Left colon (tissue), 2 donors: Measurements from ENCODE around the gene SPOCK1. TPM values are rescaled to one million over a fixed set of nuclear protein-coding genes. Genes with fewer than 3 reads are reported as not detected.

ENCODE experiments used
- ATAC-seq: fragments of 200-7000 bp; cut with Tn5 transposase; one replicate; pipeline ENCODE4 v1.9.1; 2020; ENCODE audit warnings: mild to moderate bottlenecking, moderate library complexity
- DNase-seq, 2 donors: peaks; one replicate each; pipeline ENCODE4 v3.0.0-alpha.2; 2020
- intact Hi-C, 2 donors: fragments of 100-400 bp; cut with DNase I in 1 of 2; cut with micrococcal nuclease in 1 of 2; formaldehyde crosslinking; loops; one replicate each; pipeline versions ENCODE4 v1.11.2 to v1.14.0; 2022; cut with DNase I, micrococcal nuclease
- total RNA-seq, 2 donors: library from RNA; stranded (reverse); fragmentation: NEBNext Ultra II Directional; extraction: Animal tissue kit (Norgen Biotek cat#: 25700); gene quantifications; one replicate each; pipeline ENCODE4 v1.2.1, GENCODE V29; 2021
- donor health status: DM: no; HTN: no; CAD: no.
- donor health status: DM: yes; HTN: yes; CAD: no.

The SPOCK1 gene
- total RNA-seq, 2 donors from 2014 or later, result 2.3 to 11.1 TPM

- intact Hi-C loops, result no loop called here
- ATAC-seq (no peak), DNase-seq (no peak)
Observed at GRCh38 chr5:137453483-137454080, 45.5 kb downstream of the SPOCK1 start.

GRCh38 chr5:137450759-137451158 lies 48.4 kb downstream of the SPOCK1 start:
- intact Hi-C loops, result no loop called here
- ATAC-seq (no peak), DNase-seq (no peak)

GRCh38 chr5:137448868-137449267 lies 50.3 kb downstream of the SPOCK1 start:
- intact Hi-C loops, result no loop called here
- ATAC-seq, result no peak
- no peak for DNase-seq

GRCh38 chr5:137446615-137447014 lies 52.5 kb downstream of the SPOCK1 start:
- intact Hi-C loops, result no loop called here
- DNase-seq (no peak), ATAC-seq (no peak)

- ATAC-seq, result no peak
- intact Hi-C loops, result no loop called here
- no peak for DNase-seq
Observed at GRCh38 chr5:137446151-137446550, 53.0 kb downstream of the SPOCK1 start.

- no peak for DNase-seq
- ATAC-seq, result no peak
- intact Hi-C loops, result no loop called here
Observed at GRCh38 chr5:137442660-137443059, 56.5 kb downstream of the SPOCK1 start.

- intact Hi-C loops, result no loop called here
- ATAC-seq, result no peak
- no peak for DNase-seq
Observed at GRCh38 chr5:137441476-137441875, 57.6 kb downstream of the SPOCK1 start.

GRCh38 chr5:137440795-137441194 lies 58.3 kb downstream of the SPOCK1 start:
- no peak for ATAC-seq
- DNase-seq, result no peak
- intact Hi-C loops, result no loop called here

GRCh38 chr5:137439645-137440044 lies 59.5 kb downstream of the SPOCK1 start:
- DNase-seq (no peak), ATAC-seq (no peak)
- intact Hi-C loops, result no loop called here

GRCh38 chr5:137438932-137439331 lies 60.2 kb downstream of the SPOCK1 start:
- intact Hi-C loops, result no loop called here
- DNase-seq (no peak), ATAC-seq (no peak)

GRCh38 chr5:137437774-137438173 lies 61.4 kb downstream of the SPOCK1 start:
- intact Hi-C loops, result no loop called here
- no peak for ATAC-seq
- no peak for DNase-seq

GRCh38 chr5:137433539-137433938 lies 65.6 kb downstream of the SPOCK1 start:
- intact Hi-C loops, result no loop called here
- ATAC-seq (no peak), DNase-seq (no peak)

GRCh38 chr5:137432376-137432775 lies 66.8 kb downstream of the SPOCK1 start:
- DNase-seq (no peak), ATAC-seq (no peak)
- intact Hi-C loops, result no loop called here

GRCh38 chr5:137431051-137431450 lies 68.1 kb downstream of the SPOCK1 start:
- DNase-seq, result no peak
- intact Hi-C loops, result no loop called here
- ATAC-seq, result no peak

GRCh38 chr5:137415231-137415681 lies 83.9 kb downstream of the SPOCK1 start:
- no peak for ATAC-seq
- intact Hi-C loops, result no loop called here
- no peak for DNase-seq

GRCh38 chr5:137414112-137414755 lies 84.9 kb downstream of the SPOCK1 start:
- ATAC-seq, result no peak
- no peak for DNase-seq
- intact Hi-C loops, result no loop called here

- DNase-seq (no peak), ATAC-seq (no peak)
- intact Hi-C loops, result no loop called here
Observed at GRCh38 chr5:137412136-137412535, 87.0 kb downstream of the SPOCK1 start.

- ATAC-seq (no peak), DNase-seq (no peak)
Observed at GRCh38 chr5:137410234-137411010, 88.7 kb downstream of the SPOCK1 start.

GRCh38 chr5:137409736-137410135 lies 89.4 kb downstream of the SPOCK1 start:
- no peak for DNase-seq
- ATAC-seq, result no peak
- intact Hi-C loops, result no loop called here

More at GRCh38 chr5:137410234-137411010, 88.7 kb downstream of the SPOCK1 start:
- intact Hi-C loops, result no loop called here

GRCh38 chr5:137407090-137407489 lies 92.0 kb downstream of the SPOCK1 start:
- no peak for ATAC-seq
- no peak for DNase-seq
- intact Hi-C loops, result no loop called here
